Activated gamma-delta T cell treated with anti-CD3 and anti-CD28 coated beads, Interleukin-2, amount 50 U/mL, for 16 hours (primary cell): ENCODE data around the gene GNL3L.
"Not testable (repeated sequence)": the region's sequence is repeated elsewhere in the genome, so short reads cannot be mapped to it uniquely, and the experiment has no call there.

Source experiments
- DNase-seq: peaks from one replicate; pipeline ENCODE4 v3.0.0-alpha.2; 2020; ENCODE audit warnings: low read depth

The GNL3L gene

GRCh38 chrX:54555006-54555405, 25.0 kb downstream of the GNL3L start:
- DNase-seq, result not testable (repeated sequence)

DNA sequence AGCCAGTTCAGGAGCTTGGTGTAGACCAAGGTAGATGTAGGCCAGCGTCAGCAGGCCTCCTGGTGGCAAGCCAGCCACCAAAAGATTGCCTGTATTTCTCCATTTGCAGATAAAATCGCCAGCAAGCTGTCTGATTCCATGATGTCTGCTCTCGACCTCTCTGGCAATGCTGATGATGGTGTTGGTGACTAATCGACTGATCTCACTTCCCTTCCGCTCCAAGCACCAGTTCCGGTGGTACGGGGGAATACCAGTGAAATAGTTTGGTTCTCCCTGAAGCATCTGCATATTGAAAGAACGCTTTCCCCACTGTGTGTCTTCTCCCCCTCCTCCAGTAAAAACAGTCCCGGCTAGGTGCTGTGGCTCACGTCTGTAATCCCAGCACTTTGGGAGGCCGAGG, 30.4 kb downstream of the GNL3L start:
- no peak for DNase-seq

DNA sequence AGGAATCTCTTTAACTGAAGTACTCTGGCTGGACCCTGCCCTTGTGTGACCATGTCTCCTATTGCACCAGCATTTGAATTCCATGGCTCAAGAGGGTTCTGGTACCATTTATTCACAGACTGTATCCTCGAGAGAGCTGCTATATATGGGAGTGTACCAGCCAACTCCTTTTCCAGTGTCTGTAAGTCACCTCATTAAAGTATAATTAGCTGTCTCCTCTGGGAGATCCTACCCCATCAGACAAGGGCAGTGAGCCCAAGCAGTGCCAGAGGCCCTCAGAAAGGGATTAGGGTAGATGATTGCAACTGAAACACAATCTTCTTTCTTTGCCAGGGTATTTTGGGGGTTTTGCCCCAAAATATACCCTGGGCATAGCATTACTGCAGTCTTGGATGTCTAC, 31.6 kb downstream of the GNL3L start:
- no peak for DNase-seq

- DNase-seq, result no peak
These were observed 34.9 kb downstream of the GNL3L start for GRCh38 chrX:54564936-54565335.

DNA sequence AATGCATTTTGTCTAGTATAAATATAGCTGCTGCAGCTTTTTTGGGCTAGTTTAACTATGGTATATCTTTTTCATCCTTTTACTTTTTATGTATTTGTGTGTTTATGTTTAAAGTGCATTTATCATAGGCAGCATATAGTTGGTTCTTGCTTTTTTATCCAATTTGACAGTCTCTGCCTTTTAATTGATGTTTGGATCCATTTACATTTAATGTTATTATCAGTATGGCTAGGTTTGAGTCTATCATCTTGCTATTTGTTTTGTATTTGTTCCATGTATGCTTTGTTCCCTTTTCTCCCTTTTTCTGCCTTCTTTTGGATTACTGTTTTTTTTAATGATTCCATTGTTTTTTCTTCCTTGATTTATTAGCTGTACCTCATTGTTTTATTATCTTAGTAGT, 40.3 kb downstream of the GNL3L start:
- no peak for DNase-seq

GRCh38 chrX:54572641-54573040, 42.6 kb downstream of the GNL3L start:
- DNase-seq, result not testable (repeated sequence)

GRCh38 chrX:54597728-54598127, 67.7 kb downstream of the GNL3L start:
- no peak for DNase-seq

DNA sequence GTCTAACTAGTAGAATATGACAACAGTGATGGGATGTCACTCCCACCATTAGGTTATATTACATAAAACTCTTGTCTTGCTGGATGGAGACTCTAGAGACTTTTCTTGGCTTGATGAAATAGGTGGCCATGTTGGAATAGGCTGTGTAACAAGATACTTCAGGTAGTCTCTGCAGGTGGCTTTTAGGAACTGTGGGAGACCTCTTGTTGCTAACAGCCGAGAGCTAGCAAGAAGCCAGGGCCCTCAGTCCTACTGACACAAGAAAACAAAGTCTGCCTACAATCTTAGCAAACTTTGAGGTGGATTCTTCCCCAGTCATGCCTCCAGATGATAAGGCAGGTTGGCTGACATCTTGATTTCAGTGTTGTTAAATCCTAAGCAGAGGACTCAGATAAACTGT, 72.5 kb downstream of the GNL3L start:
- no peak for DNase-seq
